HUES48 (cell line): Measurements from ENCODE around the gene SLC26A3.

Experiments used
- H3K27ac ChIP-seq: one replicate; pipeline ENCODE4 v1.7.0; 2013; ENCODE audit warnings: low read depth, low read length, inconsistent platforms
- H3K27me3 ChIP-seq: 2 replicates; pipeline ENCODE4 v1.6.1; 2013; ENCODE audit warnings: mild to moderate bottlenecking, low read length; ENCODE audit not compliant: control insufficient read depth, insufficient read depth
- H3K36me3 ChIP-seq: 2 replicates; pipeline ENCODE4 v1.6.1; 2013; ENCODE audit warnings: low read length; ENCODE audit not compliant: control insufficient read depth, insufficient read depth
- H3K4me1 ChIP-seq: 2 replicates; pipeline ENCODE4 v1.6.1; 2013; ENCODE audit warnings: mild to moderate bottlenecking, low read length; ENCODE audit not compliant: control insufficient read depth, insufficient read depth
- H3K4me3 ChIP-seq: 2 replicates; pipeline ENCODE4 v1.5.1; 2013; ENCODE audit warnings: mild to moderate bottlenecking, low read depth, low read length
- H3K9ac ChIP-seq: 2 replicates; pipeline ENCODE4 v1.6.1; 2013; ENCODE audit warnings: mild to moderate bottlenecking, low read depth, low read length, moderate library complexity
- H3K9me3 ChIP-seq: 2 replicates; pipeline ENCODE4 v1.6.1; 2013; ENCODE audit warnings: low read length; ENCODE audit not compliant: control insufficient read depth, insufficient read depth

The SLC26A3 gene

DNA sequence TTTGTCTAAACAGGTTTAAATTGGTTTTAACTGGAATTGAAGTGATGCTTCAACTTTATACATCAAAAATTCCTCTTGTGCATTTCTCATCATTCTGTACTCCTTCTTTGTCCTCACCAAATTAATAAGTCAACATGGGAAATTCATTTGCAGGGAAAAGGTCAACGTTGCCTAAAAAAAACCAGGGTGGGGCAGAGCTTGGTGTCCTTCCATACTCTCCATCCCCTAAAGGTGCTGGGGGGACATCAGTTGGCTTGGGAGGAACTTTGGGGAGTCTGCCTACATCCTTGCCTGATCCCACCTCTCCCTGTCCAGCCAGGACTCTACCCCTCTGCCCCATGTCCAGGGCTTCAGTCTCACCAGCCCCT is 34.1 kb upstream of the SLC26A3 start:
- Histone ChIP-seq H3K4me3 (no peak overlapping the region), H3K36me3 (no peaks in the 10 kb centered on the region), H3K4me1 (no peaks in the 10 kb centered on the region), H3K9me3 (no peaks in the 10 kb centered on the region), H3K9ac (no peak overlapping the region), H3K27me3 (no peaks in the 10 kb centered on the region), H3K27ac (no peak overlapping the region)

DNA sequence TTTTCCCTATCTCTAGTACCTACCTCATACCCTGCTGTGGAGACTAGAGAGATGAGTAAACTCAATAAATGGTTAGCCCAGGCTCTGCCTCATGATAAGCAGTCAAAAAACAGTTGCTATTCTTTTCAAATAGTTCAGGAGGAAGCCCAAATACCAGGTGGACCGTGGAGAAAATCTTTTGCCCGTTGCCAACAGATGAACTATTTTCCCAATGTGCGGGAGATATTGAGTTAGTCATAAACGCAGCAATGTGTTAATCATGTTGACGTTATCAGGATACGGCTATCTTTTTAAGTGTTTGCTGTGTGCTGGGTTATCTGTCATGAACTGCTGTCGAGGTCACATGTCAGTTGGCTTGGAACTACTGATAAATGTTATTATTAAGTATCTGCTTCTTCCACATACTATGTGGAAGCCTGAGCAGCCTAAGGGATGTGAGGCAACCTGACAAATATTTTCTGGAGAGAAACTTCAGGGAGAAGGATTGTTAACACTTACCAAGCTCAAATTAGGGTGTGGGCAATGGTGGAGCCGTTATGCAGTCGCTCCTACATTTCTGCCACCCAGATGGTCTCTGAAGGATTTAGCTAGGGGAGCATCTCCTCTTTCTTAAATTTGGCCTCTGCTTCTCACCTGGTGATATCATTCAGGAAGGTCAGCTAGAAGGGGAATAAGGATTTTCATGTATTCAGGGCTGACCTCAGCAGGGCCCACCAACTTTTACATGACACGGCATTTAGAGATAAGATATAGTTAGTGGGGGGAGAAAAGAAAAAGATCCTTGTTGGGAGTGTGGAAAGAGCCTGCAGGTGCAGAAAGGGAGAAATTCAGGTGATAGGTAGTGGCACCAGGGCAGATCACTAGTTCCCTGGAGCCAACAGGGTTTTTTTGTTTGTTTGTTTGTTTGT is 33.5 kb upstream of the SLC26A3 start:
- Histone ChIP-seq H3K9ac (no peak overlapping the region), H3K4me3 (no peak overlapping the region), H3K4me1 (no peaks in the 10 kb centered on the region), H3K27me3 (no peaks in the 10 kb centered on the region), H3K9me3 (no peaks in the 10 kb centered on the region), H3K36me3 (no peaks in the 10 kb centered on the region), H3K27ac (no peak overlapping the region)

DNA sequence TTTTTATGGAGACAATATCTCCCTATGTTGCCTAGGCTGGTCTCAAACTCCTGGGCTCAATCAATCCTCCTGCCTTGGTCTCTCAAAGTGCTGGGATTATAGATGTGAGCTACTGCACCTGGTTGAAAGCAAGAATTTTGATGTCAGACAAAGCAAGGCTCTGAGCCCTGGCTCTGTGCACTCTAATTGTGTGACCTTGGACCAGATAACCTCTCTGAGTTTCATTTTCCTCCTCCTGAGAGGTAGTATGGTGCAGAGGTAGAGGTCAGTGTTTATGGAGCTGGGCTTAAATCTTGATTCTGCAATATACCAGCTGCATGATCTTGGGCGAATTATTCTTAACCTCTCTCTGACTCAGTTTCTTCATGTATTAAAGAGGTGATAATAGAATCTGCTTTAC is 31.4 kb upstream of the SLC26A3 start:
- Histone ChIP-seq H3K4me3 (no peak overlapping the region), H3K36me3 (no peaks in the 10 kb centered on the region), H3K27me3 (no peaks in the 10 kb centered on the region), H3K27ac (no peak overlapping the region), H3K4me1 (no peaks in the 10 kb centered on the region), H3K9ac (no peak overlapping the region), H3K9me3 (no peaks in the 10 kb centered on the region)

DNA sequence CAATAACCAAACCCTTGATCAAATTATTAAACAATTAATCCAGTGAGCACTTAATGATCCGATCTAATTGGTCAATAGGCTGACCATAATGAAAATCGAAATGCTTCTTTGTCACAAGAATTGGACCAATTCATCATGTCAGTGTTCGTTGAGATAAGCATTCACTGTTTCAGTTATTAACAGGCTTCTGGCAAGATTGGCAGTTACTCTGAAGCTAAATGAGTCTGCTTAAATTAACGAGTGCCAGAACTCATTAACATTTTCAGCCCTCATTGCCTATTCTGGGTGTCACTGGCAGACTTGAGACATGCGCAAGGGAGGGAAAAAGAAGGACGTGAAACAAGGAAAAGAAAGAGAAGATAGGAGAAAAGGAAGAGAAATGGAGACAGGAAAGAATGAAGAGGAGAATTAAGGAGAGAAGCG is 30.7 kb upstream of the SLC26A3 start:
- no peak overlapping the region for H3K27ac ChIP-seq
- no peaks in the 10 kb centered on the region for H3K9me3 ChIP-seq
- H3K9ac ChIP-seq: no peak overlapping the region
- no peaks in the 10 kb centered on the region for H3K36me3 ChIP-seq
- H3K27me3 ChIP-seq: no peaks in the 10 kb centered on the region
- no peaks in the 10 kb centered on the region for H3K4me1 ChIP-seq
- no peak overlapping the region for H3K4me3 ChIP-seq

DNA sequence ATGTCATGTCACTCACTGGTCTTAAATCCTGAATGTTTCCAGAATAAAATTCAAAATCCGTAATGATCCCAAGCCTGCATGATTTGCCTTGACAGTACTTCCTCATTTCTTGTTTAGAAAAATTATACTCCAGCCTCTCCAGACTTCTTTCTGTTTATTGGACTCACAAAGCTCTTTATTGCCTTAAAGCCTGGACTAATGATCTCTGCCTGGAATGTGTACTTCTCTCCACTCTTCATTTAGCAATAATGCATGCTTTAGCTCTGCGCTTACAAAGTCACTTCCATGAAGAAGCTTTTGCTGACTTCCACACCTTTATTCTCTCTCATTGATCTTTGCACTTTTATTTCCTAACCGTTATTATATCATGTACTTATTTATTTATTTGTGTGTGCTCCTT is 27.4 kb upstream of the SLC26A3 start:
- Histone ChIP-seq H3K9ac (no peak overlapping the region), H3K9me3 (no peaks in the 10 kb centered on the region), H3K27me3 (no peaks in the 10 kb centered on the region), H3K27ac (no peak overlapping the region), H3K4me3 (no peak overlapping the region), H3K4me1 (no peaks in the 10 kb centered on the region), H3K36me3 (no peaks in the 10 kb centered on the region)

DNA sequence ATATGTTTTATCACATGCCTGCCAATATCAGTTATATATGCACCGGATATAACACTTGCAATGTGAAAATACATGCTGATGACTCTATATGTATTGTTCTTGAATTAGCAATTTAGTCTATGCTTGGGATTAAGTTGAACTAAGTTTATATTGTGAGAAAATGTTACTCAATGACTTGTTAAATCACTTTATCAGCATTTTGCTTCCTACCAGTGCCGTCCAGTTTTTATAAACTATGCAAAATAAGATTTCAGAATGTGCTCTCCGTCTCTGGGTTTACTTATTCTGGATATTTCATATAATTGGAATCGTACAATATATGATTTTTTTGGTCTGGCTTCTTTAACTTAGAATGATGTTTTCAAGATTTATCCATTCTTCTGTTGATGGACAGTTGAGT is 25.5 kb upstream of the SLC26A3 start:
- Histone ChIP-seq H3K36me3 (no peaks in the 10 kb centered on the region), H3K27me3 (no peaks in the 10 kb centered on the region), H3K4me1 (no peaks in the 10 kb centered on the region), H3K9me3 (no peaks in the 10 kb centered on the region), H3K27ac (no peak overlapping the region), H3K9ac (no peak overlapping the region), H3K4me3 (no peak overlapping the region)

DNA sequence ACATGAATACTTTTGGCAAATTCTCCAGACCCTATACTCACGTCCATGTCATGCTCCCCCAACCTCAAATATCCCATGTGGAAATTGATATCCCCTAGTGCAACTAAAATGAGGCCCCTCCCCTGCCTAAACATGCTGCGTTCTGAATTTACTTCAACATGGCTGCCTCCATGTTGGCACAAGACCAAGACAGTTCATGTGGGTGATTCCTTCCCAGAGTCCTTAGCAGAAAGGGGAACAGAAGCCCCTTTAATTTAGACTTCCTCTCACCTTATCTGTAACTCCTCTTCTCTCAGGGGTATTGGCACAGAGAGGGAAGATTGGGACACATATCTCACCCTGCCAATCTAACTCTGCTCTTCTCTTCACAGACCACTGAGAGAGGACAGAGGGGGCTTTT is 24.5 kb upstream of the SLC26A3 start:
- Histone ChIP-seq H3K27ac (no peak overlapping the region), H3K36me3 (no peaks in the 10 kb centered on the region)

DNA sequence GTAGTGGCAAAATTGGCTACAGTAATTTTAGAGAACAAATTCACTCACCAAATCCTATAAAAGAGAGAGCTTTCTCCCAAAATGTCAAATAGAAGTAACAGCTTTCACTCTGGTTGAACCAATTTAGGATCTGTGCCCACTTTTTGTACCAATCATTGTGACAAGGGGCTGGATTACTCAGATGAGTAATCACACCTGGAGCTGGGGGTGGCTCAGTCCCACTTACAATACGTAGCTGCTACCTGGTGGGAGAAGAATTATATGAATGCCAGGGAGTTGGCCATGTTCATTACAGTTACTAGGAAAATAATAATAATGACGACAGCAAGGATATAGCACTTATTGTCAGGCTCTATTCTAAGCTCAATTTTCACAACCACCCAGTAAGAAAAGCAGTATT is 23.4 kb upstream of the SLC26A3 start:
- H3K4me3 ChIP-seq: no peak overlapping the region
- H3K36me3 ChIP-seq: no peaks in the 10 kb centered on the region
- H3K9ac ChIP-seq: no peak overlapping the region
- no peaks in the 10 kb centered on the region for H3K4me1 ChIP-seq
- no peak overlapping the region for H3K27ac ChIP-seq
- H3K9me3 ChIP-seq: no peaks in the 10 kb centered on the region
- H3K27me3 ChIP-seq: no peaks in the 10 kb centered on the region

More for the DNA sequence above, 24.5 kb upstream of the SLC26A3 start:
- Histone ChIP-seq H3K4me3 (no peak overlapping the region), H3K27me3 (no peaks in the 10 kb centered on the region), H3K4me1 (no peaks in the 10 kb centered on the region), H3K9ac (no peak overlapping the region), H3K9me3 (no peaks in the 10 kb centered on the region)

DNA sequence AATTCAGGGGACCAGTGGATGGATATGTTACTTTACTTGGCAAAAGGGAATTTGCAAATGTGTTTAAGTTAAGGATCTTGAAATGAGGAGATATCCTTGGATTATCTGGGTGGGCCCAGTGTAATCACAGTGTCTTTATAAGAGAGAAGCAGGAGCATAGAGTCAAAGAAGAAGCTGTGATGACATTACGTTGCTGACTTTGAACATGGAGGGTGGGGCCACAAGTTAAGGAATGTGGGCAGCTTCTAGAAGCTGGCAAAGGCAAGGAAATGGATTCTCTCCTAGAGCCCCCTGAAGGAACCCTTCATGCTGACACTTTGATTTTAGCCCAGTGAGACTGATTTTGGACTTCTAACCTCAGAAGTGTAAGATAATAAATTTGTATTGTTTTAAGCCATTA is 21.8 kb upstream of the SLC26A3 start:
- H3K4me3 ChIP-seq: no peak overlapping the region
- H3K4me1 ChIP-seq: no peaks in the 10 kb centered on the region
- H3K27me3 ChIP-seq: no peaks in the 10 kb centered on the region
- no peak overlapping the region for H3K27ac ChIP-seq
- H3K36me3 ChIP-seq: no peaks in the 10 kb centered on the region
- H3K9ac ChIP-seq: no peak overlapping the region
- no peaks in the 10 kb centered on the region for H3K9me3 ChIP-seq

DNA sequence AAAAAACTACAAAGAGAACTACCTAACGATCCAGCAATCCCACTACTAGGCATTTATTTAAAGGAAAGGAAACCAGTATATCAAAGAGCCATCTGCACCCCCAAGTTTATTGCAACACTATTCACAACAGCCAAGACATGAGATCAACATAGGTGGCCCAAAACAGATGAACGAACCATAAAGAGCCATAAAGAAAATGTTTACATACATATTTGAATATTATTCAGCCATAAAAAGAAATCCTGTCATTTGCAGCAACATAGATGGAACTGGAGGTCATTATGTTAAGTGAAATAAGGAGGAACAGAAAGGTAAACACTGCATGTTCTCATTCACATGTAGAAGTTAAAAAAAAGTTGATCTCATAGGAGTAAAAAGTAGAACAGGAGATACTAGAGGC is 15.6 kb upstream of the SLC26A3 start:
- Histone ChIP-seq H3K36me3 (no peaks in the 10 kb centered on the region), H3K27ac (no peak overlapping the region), H3K27me3 (no peaks in the 10 kb centered on the region), H3K9me3 (no peaks in the 10 kb centered on the region), H3K4me1 (no peaks in the 10 kb centered on the region), H3K4me3 (no peak overlapping the region), H3K9ac (no peak overlapping the region)

DNA sequence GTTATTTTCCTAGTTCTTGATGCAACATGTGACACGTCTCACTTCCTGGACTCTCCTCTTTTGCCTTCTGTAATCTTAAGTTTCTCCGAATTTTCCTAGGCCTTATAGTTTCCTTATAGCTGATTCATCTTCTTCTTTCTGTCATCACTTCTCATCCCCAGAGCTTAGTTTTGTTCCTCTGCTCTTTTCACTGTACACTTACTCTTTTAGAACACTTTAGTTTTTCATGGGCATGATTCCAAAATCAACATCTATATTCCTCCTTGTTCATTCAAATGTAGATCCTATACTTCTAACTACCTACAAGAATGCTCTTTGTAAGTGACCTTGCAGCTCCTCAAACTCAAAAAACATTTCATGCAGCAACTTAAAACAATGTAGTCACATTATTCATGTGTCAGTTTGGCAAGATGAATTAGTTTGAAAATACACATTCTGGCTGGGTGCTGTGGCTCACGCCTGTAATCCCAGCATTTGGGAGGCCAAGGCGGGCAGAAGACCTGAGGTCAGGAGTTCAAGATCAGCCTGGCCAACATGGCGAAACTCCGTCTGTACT is 13.1 kb upstream of the SLC26A3 start:
- Histone ChIP-seq H3K9ac (no peak overlapping the region), H3K9me3 (no peaks in the 10 kb centered on the region), H3K27ac (no peak overlapping the region)

More for the DNA sequence above, 13.1 kb upstream of the SLC26A3 start:
- Histone ChIP-seq H3K27me3 (no peaks in the 10 kb centered on the region), H3K4me1 (no peaks in the 10 kb centered on the region), H3K36me3 (no peaks in the 10 kb centered on the region), H3K4me3 (no peak overlapping the region)
